ENCODE results near the gene SLC39A13. TPM values are rescaled to one million over a fixed set of nuclear protein-coding genes. Genes with fewer than 3 reads are reported as not detected.
A peak's percentile ranks its signal among the peaks of the same experiment; 100 is the strongest.

Gene SLC39A13
- total and polyA plus RNA-seq, 2 of the 13 experiments (the other 11 are each of a cell fraction or from before 2014, with no cell fraction given): 15.3 to 30.5 TPM

DNA sequence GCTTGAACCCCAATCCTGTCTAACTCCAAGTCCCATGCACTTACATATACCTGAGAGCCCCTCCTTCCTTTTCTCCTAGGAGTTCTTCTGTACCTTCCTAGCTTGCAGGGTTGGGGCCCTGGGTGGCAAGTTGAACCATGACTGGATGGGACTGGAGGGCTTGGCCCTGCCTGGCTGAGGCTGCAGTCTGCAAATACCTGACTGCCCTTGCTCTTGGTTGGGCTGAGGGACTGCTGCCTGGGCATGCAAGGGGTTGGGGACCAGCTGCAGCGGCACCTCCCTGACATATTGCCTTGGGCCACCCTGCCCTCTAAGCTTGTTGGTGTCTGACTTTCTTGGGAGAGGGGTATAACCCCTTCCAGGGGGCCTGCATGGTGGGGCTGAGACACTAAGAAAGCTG, 9.8 kb upstream of the SLC39A13 start (continued):
- TF ChIP-seq, protein P1, sequence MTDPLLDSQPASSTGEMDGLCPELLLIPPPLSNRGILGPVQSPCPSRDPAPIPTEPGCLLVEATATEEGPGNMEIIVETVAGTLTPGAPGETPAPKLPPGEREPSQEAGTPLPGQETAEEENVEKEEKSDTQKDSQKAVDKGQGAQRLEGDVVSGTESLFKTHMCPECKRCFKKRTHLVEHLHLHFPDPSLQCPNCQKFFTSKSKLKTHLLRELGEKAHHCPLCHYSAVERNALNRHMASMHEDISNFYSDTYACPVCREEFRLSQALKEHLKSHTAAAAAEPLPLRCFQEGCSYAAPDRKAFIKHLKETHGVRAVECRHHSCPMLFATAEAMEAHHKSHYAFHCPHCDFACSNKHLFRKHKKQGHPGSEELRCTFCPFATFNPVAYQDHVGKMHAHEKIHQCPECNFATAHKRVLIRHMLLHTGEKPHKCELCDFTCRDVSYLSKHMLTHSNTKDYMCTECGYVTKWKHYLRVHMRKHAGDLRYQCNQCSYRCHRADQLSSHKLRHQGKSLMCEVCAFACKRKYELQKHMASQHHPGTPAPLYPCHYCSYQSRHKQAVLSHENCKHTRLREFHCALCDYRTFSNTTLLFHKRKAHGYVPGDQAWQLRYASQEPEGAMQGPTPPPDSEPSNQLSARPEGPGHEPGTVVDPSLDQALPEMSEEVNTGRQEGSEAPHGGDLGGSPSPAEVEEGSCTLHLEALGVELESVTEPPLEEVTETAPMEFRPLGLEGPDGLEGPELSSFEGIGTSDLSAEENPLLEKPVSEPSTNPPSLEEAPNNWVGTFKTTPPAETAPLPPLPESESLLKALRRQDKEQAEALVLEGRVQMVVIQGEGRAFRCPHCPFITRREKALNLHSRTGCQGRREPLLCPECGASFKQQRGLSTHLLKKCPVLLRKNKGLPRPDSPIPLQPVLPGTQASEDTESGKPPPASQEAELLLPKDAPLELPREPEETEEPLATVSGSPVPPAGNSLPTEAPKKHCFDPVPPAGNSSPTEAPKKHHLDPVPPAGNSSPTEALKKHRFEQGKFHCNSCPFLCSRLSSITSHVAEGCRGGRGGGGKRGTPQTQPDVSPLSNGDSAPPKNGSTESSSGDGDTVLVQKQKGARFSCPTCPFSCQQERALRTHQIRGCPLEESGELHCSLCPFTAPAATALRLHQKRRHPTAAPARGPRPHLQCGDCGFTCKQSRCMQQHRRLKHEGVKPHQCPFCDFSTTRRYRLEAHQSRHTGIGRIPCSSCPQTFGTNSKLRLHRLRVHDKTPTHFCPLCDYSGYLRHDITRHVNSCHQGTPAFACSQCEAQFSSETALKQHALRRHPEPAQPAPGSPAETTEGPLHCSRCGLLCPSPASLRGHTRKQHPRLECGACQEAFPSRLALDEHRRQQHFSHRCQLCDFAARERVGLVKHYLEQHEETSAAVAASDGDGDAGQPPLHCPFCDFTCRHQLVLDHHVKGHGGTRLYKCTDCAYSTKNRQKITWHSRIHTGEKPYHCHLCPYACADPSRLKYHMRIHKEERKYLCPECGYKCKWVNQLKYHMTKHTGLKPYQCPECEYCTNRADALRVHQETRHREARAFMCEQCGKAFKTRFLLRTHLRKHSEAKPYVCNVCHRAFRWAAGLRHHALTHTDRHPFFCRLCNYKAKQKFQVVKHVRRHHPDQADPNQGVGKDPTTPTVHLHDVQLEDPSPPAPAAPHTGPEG (CRISPR knock-in tag; IDR thresholded peaks at IDR 0.05): no peak
- no peak for TF ChIP-seq ZFP36 (IDR thresholded peaks at IDR 0.05; ENCODE audit: borderline replicate concordance, low read depth, low read length, partially characterized antibody)

DNA sequence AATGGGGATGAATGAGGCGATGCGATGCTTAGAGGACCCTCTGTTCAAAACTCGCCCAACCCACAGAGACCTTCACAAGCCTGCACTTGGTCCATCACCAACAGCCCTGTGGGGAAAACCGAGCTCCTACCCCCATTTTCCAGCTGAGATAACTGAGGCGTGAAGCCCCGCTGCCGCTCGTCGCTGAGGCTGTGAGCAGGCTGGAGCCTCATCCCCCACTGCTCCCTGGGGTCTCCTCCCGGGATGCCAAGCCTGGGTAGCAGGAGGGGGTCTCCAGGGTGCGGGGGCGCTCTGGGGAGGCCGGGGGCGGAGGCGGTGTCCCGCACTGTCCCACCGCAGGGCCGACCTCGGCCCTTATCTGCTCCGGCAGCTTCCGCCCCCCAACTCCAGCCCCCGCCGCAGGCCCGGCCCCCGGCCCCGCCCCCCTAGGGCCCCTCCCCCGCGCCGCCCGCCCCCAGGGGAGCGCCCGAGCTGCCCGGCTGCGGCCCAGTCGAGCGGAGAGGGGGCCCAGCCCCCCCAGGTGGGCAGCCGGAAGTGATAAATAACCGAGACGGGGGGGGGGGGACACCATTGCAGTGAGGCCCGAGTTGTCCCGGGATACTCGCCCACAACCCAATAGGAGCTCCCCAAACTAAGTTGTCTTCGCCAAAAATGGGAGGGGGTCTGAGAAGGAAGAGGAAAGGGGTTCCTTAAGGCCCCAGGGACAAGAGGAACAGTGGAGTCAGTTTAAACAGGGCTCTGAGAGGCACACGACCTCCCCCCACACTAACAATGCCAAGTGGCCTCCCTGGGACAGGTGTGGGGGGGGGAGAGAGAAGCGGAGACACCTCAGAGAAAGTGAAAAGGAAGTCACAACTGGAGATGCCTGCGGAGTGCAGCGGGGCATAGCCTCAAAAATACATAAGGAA, 8.3 kb upstream of the SLC39A13 start:
- H3K9me3 ChIP-seq (ENCODE audit: low read length): no peaks in the 10 kb centered on the region
- peak overlapping the region; percentile 55 to 70 (median 61) for H3K4me3 ChIP-seq (replicated peaks in 1 of 3; ENCODE audit: insufficient read depth in 1 of 3, low read depth in 2 of 3, low read length in 3 of 3)
- H3K4me2 ChIP-seq (ENCODE audit: low read depth, low read length): peak overlapping the region; percentile 96
- peaks cover 0 to 12% of the 10 kb centered on the region in 2 experiments; a peak in 1 of 5 replicates for H3K27me3 ChIP-seq (ENCODE audit: control insufficient read depth in 1 of 2, insufficient read depth in 2 of 2, low read length in 2 of 2)
- H3K36me3 ChIP-seq (replicated peaks in 1 of 2; ENCODE audit: control insufficient read depth in 1 of 2, insufficient read depth in 2 of 2, low read length in 2 of 2): no peaks in the 10 kb centered on the region
- ATAC-seq (peak; percentile 17; the same call in 2 of the 3 replicates), DNase-seq (ENCODE audit: low spot score) (no peak), FAIRE-seq (no peak)
- BruUV-seq (replicated peaks): no TSS peak
- CTCF ChIA-PET (ENCODE audit: low intra/inter-chr PET ratio, low total read pairs): no interaction called here
- H4K20me1 ChIP-seq (ENCODE audit: insufficient read depth, low read length): no peaks in the 10 kb centered on the region
- peak overlapping the region; percentile 50 for H2AFZ ChIP-seq (ENCODE audit: low read length)
- no peaks in the 10 kb centered on the region for H3K79me2 ChIP-seq (ENCODE audit: insufficient read depth, low read length)
- no peak overlapping the region for H3K27ac ChIP-seq (ENCODE audit: extremely low read length, insufficient read depth, low read length)
- in situ Hi-C loops (cut with HindIII; ENCODE audit: extremely low pct_ligation_motif_present, low pct_unique_long_range_greater_than_20kb) (no loop called here), intact Hi-C loops (cut with micrococcal nuclease; ENCODE audit: unreplicated experiment) (no loop called here)
- 6% methylated on average over 25 of the region's 47 CpGs for WGBS (ENCODE audit: low lambda C conversion rate)
- peak overlapping the region; percentile 55; the same call in 1 of the 2 replicates for H3K9ac ChIP-seq (ENCODE audit: insufficient read depth, low read depth, low read length)
- POLR2A ChIA-PET: interaction anchor here (1.2 to 1.8 kb wide), 3 partner anchors 12 to 37 kb away, joined by 3 to 5 read pairs (median 5); partner anchors contain the start of gene PSMC3
- H3K4me1 ChIP-seq (ENCODE audit: insufficient read depth, low read length): peaks cover 50% of the 10 kb centered on the region
- 0 out of 2 replicates have a peak, but pooled peaks have one; percentile 26 for TF ChIP-seq KDM1A (CRISPR knock-in tag; IDR thresholded peaks at IDR 0.05)
- TF ChIP-seq ZKSCAN5 (CRISPR knock-in tag; IDR thresholded peaks at IDR 0.05): no peak
- TF ChIP-seq, protein P2, sequence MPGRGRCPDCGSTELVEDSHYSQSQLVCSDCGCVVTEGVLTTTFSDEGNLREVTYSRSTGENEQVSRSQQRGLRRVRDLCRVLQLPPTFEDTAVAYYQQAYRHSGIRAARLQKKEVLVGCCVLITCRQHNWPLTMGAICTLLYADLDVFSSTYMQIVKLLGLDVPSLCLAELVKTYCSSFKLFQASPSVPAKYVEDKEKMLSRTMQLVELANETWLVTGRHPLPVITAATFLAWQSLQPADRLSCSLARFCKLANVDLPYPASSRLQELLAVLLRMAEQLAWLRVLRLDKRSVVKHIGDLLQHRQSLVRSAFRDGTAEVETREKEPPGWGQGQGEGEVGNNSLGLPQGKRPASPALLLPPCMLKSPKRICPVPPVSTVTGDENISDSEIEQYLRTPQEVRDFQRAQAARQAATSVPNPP (CRISPR knock-in tag; IDR thresholded peaks at IDR 0.05): no peak
- no peak for TF ChIP-seq GABPA (IDR thresholded peaks at IDR 0.05; ENCODE audit: low read depth, low read length)
- TF ChIP-seq GABPA (CRISPR knock-in tag; IDR thresholded peaks at IDR 0.05; ENCODE audit: low read depth): peak; percentile 35; the same call in 1 of the 2 replicates
- TF ChIP-seq ZNF720 (CRISPR knock-in tag; IDR thresholded peaks at IDR 0.05): no peak
- no peak for TF ChIP-seq MED13 (CRISPR knock-in tag; IDR thresholded peaks at IDR 0.05)
- TF ChIP-seq ZNF44 (CRISPR knock-in tag; IDR thresholded peaks at IDR 0.05): no peak
- TF ChIP-seq YEATS2 (CRISPR knock-in tag; IDR thresholded peaks at IDR 0.05; ENCODE audit: borderline replicate concordance): no peak
- TF ChIP-seq ZNF629 (CRISPR knock-in tag; conservative IDR thresholded peaks at IDR 0.05): peak; percentile 95
- no peak for TF ChIP-seq ISX (CRISPR knock-in tag; conservative IDR thresholded peaks at IDR 0.05)
- TF ChIP-seq ZFP82 (CRISPR knock-in tag; IDR thresholded peaks at IDR 0.05; ENCODE audit: borderline replicate concordance): no peak
